Neuron (in vitro differentiated cells): ENCODE results near the gene ADGRV1.

Source experiments
- H2AFZ ChIP-seq: one replicate; pipeline ENCODE4 v1.6.1; 2013; ENCODE audit warnings: low read depth, mild to moderate bottlenecking, inconsistent platforms, low read length, moderate library complexity
- H3K27me3 ChIP-seq: one replicate; pipeline ENCODE4 v1.6.1; 2013; ENCODE audit warnings: low read length; ENCODE audit not compliant: insufficient read depth
- H3K36me3 ChIP-seq: one replicate; pipeline ENCODE4 v1.6.1; 2013; ENCODE audit warnings: low read length; ENCODE audit not compliant: insufficient read depth
- H3K4me1 ChIP-seq: one replicate; pipeline ENCODE4 v1.6.1; 2013; ENCODE audit warnings: low read length; ENCODE audit not compliant: insufficient read depth
- H3K4me3 ChIP-seq: 2 replicates; pipeline ENCODE4 v1.5.1; 2013; ENCODE audit warnings: mild to moderate bottlenecking, low read length, moderate library complexity
- H3K9me3 ChIP-seq: one replicate; pipeline ENCODE4 v1.6.1; 2013; ENCODE audit warnings: low read length

Gene ADGRV1

GRCh38 chr5:91139572-91140200 lies 581.1 kb downstream of the ADGRV1 start:
- H3K4me3 ChIP-seq, result no peak overlapping the region
- H3K27me3 ChIP-seq, result no peaks in the 10 kb centered on the region
- no peaks in the 10 kb centered on the region for H3K9me3 ChIP-seq
- peaks cover 2% of the 10 kb centered on the region for H3K36me3 ChIP-seq
- H2AFZ ChIP-seq, result no peak overlapping the region
- peaks cover under 1% of the 10 kb centered on the region for H3K4me1 ChIP-seq

- Histone ChIP-seq H3K36me3 (peaks cover 2% of the 10 kb centered on the region), H2AFZ (no peak overlapping the region), H3K9me3 (no peaks in the 10 kb centered on the region), H3K4me3 (no peak overlapping the region), H3K27me3 (no peaks in the 10 kb centered on the region), H3K4me1 (peaks cover 10% of the 10 kb centered on the region)
Measured at GRCh38 chr5:91140657-91141056, 582.1 kb downstream of the ADGRV1 start.

DNA sequence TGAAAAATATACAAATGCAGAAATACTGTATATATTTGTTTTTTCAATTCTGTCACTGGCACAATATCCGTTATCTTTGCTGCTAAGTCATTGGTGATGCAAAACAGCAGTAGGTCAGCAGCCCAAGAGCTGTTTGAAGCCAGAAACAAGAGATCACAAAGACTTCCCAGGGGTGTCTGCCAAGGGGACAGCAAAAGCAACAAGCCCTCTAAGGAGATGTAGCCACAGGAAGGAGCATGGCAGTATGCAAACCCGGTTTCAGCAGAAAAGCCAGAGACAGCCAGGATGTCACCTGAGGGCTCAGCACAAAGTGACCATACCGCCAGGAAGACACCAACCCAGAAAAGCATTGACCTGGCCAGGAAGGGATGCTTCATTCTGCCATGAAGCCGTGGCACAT lies 583.0 kb downstream of the ADGRV1 start:
- H3K27me3 ChIP-seq, result no peaks in the 10 kb centered on the region
- H2AFZ ChIP-seq, result no peak overlapping the region
- H3K9me3 ChIP-seq, result no peaks in the 10 kb centered on the region
- H3K36me3 ChIP-seq, result peaks cover 2% of the 10 kb centered on the region
- H3K4me3 ChIP-seq, result no peak overlapping the region
- peaks cover 10% of the 10 kb centered on the region for H3K4me1 ChIP-seq

DNA sequence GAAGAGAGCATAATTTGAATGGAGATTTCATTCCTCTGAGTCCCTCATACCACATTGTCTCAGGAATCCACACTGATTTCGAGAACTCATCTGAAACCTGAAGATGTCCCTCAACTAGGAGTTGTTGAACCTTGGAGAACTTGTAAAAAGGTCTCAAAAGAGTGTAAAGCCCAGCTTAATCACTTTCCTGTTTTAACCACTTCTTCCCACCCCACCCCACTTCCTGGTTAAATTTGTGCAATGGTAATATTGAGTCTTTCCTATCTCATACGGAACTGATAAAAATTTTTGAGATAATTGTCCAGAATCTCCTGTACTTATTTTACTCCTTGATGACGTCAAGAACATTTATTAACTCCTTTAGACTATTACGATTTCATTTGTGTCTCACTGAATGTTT lies 583.8 kb downstream of the ADGRV1 start:
- peaks cover 10% of the 10 kb centered on the region for H3K4me1 ChIP-seq
- H3K27me3 ChIP-seq, result no peaks in the 10 kb centered on the region
- H2AFZ ChIP-seq, result no peak overlapping the region
- H3K4me3 ChIP-seq, result no peak overlapping the region
- H3K36me3 ChIP-seq, result peaks cover 2% of the 10 kb centered on the region
- H3K9me3 ChIP-seq, result no peaks in the 10 kb centered on the region

DNA sequence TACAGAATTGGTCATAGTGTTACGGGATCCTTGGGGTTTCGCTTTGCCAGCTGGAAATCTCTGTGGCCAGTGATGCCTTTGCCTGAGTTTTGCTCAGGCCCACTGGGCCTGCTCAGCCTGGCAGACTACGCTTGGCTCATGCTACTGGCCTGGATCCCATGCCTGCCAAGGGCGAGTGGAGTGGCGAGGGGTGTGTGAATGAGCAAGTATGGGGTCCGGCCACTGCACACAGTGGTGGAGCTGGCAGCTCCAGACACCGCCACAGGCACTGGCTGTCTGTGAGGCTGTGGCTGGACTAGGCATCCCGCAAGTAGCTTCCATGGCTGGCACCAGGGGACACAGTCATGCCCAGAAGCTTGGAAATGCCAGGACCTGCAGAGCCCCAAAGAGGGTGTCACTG lies 584.2 kb downstream of the ADGRV1 start:
- no peaks in the 10 kb centered on the region for H3K27me3 ChIP-seq
- H3K9me3 ChIP-seq, result no peaks in the 10 kb centered on the region
- H3K36me3 ChIP-seq, result peaks cover 2% of the 10 kb centered on the region
- H2AFZ ChIP-seq, result no peak overlapping the region
- no peak overlapping the region for H3K4me3 ChIP-seq
- H3K4me1 ChIP-seq, result peaks cover 10% of the 10 kb centered on the region

GRCh38 chr5:91143840-91144239 lies 585.2 kb downstream of the ADGRV1 start:
- peaks cover 10% of the 10 kb centered on the region for H3K4me1 ChIP-seq
- peaks cover 6% of the 10 kb centered on the region for H3K9me3 ChIP-seq
- H2AFZ ChIP-seq, result no peak overlapping the region
- H3K27me3 ChIP-seq, result no peaks in the 10 kb centered on the region
- H3K4me3 ChIP-seq, result no peak overlapping the region
- H3K36me3 ChIP-seq, result no peaks in the 10 kb centered on the region

GRCh38 chr5:91144491-91145332 lies 586.1 kb downstream of the ADGRV1 start:
- Histone ChIP-seq H3K27me3 (no peaks in the 10 kb centered on the region), H3K4me1 (peaks cover 10% of the 10 kb centered on the region), H3K4me3 (no peak overlapping the region), H2AFZ (no peak overlapping the region), H3K36me3 (no peaks in the 10 kb centered on the region), H3K9me3 (peaks cover 6% of the 10 kb centered on the region)

- H3K27me3 ChIP-seq, result no peaks in the 10 kb centered on the region
- peaks cover 6% of the 10 kb centered on the region for H3K9me3 ChIP-seq
- no peak overlapping the region for H2AFZ ChIP-seq
- peaks cover 10% of the 10 kb centered on the region for H3K4me1 ChIP-seq
- no peak overlapping the region for H3K4me3 ChIP-seq
- H3K36me3 ChIP-seq, result peaks cover 3% of the 10 kb centered on the region
Measured at GRCh38 chr5:91145333-91145620, 586.7 kb downstream of the ADGRV1 start.

- Histone ChIP-seq H3K9me3 (peaks cover 6% of the 10 kb centered on the region), H3K4me1 (peaks cover 10% of the 10 kb centered on the region), H3K4me3 (no peak overlapping the region), H2AFZ (no peak overlapping the region), H3K27me3 (no peaks in the 10 kb centered on the region), H3K36me3 (peaks cover 4% of the 10 kb centered on the region)
Measured at GRCh38 chr5:91146230-91146629, 587.6 kb downstream of the ADGRV1 start.

- H3K27me3 ChIP-seq, result no peaks in the 10 kb centered on the region
- no peak overlapping the region for H2AFZ ChIP-seq
- H3K4me1 ChIP-seq, result peaks cover 10% of the 10 kb centered on the region
- H3K4me3 ChIP-seq, result no peak overlapping the region
- H3K36me3 ChIP-seq, result peaks cover 4% of the 10 kb centered on the region
- H3K9me3 ChIP-seq, result peaks cover 6% of the 10 kb centered on the region
Measured at GRCh38 chr5:91146905-91147600, 588.5 kb downstream of the ADGRV1 start.

DNA sequence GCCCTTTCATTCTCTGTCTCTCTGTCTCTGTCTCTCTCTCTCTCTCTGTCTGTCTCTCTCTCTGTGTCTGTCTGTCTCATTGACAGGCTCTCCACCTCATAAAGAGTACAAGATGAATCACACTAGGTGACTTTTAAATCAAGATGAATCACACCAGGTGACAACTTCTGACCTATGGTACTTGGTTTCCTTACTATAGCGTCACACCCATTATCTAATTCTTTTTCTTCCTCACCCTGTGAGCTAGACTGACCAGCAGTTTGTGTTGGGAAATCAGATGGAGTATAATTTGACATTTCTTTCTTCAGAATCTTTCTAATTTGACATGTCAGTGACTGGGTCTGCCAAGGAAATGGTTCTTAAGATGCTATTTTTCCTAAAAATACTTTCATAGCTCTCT lies 591.6 kb downstream of the ADGRV1 start:
- Histone ChIP-seq H3K4me1 (peaks cover 12% of the 10 kb centered on the region), H3K27me3 (no peaks in the 10 kb centered on the region), H3K4me3 (no peak overlapping the region), H3K36me3 (peaks cover 10% of the 10 kb centered on the region), H2AFZ (no peak overlapping the region), H3K9me3 (peaks cover 6% of the 10 kb centered on the region)

DNA sequence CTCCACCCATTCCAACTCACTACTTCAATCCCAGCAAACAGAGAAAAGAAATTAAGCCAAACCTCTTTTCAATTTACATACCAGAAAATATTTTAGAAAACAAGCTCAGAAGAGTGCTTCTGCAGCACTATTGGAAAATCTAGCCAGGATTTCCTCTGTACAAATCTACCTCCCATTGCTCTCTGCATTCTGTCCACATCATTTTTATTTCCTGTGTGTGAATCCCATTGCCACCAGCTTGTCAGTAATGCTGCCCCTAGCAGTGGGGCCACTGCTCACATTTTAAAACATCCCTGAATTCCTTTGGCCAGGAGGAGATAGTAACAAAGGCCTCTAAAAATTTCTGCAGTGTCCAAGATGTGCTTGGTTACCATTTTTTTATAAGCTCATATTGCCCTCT lies 592.0 kb downstream of the ADGRV1 start:
- H3K4me1 ChIP-seq, result peaks cover 9% of the 10 kb centered on the region
- peaks cover 10% of the 10 kb centered on the region for H3K36me3 ChIP-seq
- no peak overlapping the region for H2AFZ ChIP-seq
- peaks cover 6% of the 10 kb centered on the region for H3K9me3 ChIP-seq
- H3K4me3 ChIP-seq, result no peak overlapping the region
- H3K27me3 ChIP-seq, result no peaks in the 10 kb centered on the region

DNA sequence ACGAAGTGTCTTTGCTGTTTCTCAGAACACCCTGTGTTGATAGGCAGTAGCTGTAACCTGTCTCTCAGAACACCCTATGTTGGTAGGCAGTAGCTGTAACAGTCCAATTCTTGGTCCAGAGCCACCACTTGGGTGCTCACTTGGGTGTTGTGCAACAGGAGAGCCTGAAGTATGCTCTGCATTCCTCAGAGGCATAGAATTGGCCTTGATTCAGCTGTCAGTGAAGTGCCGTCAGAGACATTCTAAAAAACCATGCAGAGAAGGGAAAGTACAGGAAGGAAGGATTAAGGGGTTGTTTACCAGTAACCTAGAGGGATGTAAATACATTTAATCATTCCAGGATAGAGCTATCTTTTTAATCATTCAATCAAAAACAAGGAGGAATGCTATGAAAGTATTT lies 593.4 kb downstream of the ADGRV1 start:
- Histone ChIP-seq H3K27me3 (no peaks in the 10 kb centered on the region), H3K4me3 (no peak overlapping the region), H3K9me3 (peaks cover 6% of the 10 kb centered on the region), H3K36me3 (peaks cover 10% of the 10 kb centered on the region), H3K4me1 (peaks cover 9% of the 10 kb centered on the region), H2AFZ (no peak overlapping the region)
